SK-N-SH treated with all-trans-retinoic acid at 6 μM for 48 hours (cell line): ENCODE data around the gene AGTPBP1.

Source experiments
- ATAC-seq: fragments of 200-7000 bp; cut with Tn5 transposase; 3 replicates; pipeline ENCODE4 v1.9.1; 2020; ENCODE audit warnings: mild to moderate bottlenecking, moderate library complexity
- ARNTL ChIP-seq: fragments of 450-650 bp; formaldehyde crosslinking; IDR thresholded peaks from 2 replicates; pipeline ENCODE4 v1.5.0; 2020; ENCODE audit warnings: low read depth, mild to moderate bottlenecking, moderate library complexity, borderline replicate concordance
- BACH2 ChIP-seq: fragments of 250-450 bp; sonication (Bioruptor Pico); IDR thresholded peaks from 2 replicates; pipeline ENCODE4 v1.9.0; 2021; ENCODE audit warnings: mild to moderate bottlenecking, borderline replicate concordance
- CREB5 ChIP-seq: fragments of 250-450 bp; sonication (Bioruptor Pico); IDR thresholded peaks from 2 replicates; pipeline ENCODE4 v1.5.1; 2020; ENCODE audit warnings: low read depth, mild to moderate bottlenecking, moderate library complexity
- CSDC2 ChIP-seq: fragments of 250-450 bp; sonication (Bioruptor Pico); IDR thresholded peaks from 2 replicates; pipeline ENCODE4 v1.5.0; 2020; ENCODE audit warnings: mild to moderate bottlenecking, moderate library complexity
- CSRNP3 ChIP-seq: fragments of 250-450 bp; sonication (Bioruptor Pico); IDR thresholded peaks from 2 replicates; pipeline ENCODE4 v1.5.1; 2021; ENCODE audit warnings: mild to moderate bottlenecking, moderate library complexity
- ESRRG ChIP-seq: fragments of 250-450 bp; sonication (Bioruptor Pico); IDR thresholded peaks from 2 replicates; pipeline ENCODE4 v1.6.1; 2021; ENCODE audit warnings: mild to moderate bottlenecking
- GLIS3 ChIP-seq: fragments of 250-450 bp; sonication (Bioruptor Pico); IDR thresholded peaks from 2 replicates; pipeline ENCODE4 v1.5.0; 2020; ENCODE audit warnings: mild to moderate bottlenecking, moderate library complexity
- ISL1 ChIP-seq: fragments of 250-450 bp; sonication (Bioruptor Pico); IDR thresholded peaks from 2 replicates; pipeline ENCODE4 v2.1.2; 2022; ENCODE audit warnings: mild to moderate bottlenecking, moderate library complexity
- OSR1 ChIP-seq: fragments of 250-450 bp; sonication (Bioruptor Pico); IDR thresholded peaks from 2 replicates; pipeline ENCODE4 v1.8.0; 2022; ENCODE audit warnings: moderate library complexity, mild to moderate bottlenecking, inconsistent platforms
- PATZ1 ChIP-seq: fragments of 250-450 bp; sonication (Bioruptor Pico); IDR thresholded peaks from 2 replicates; pipeline ENCODE4 v1.8.0; 2020; ENCODE audit warnings: mild to moderate bottlenecking, moderate library complexity, borderline replicate concordance
- PPARA ChIP-seq: fragments of 250-450 bp; sonication (Bioruptor Pico); IDR thresholded peaks from 2 replicates; pipeline ENCODE4 v1.5.0; 2020; ENCODE audit warnings: mild to moderate bottlenecking, borderline replicate concordance
- RARB ChIP-seq: fragments of 250-450 bp; sonication (Bioruptor Pico); IDR thresholded peaks from 2 replicates; pipeline ENCODE4 v1.8.0; 2021; ENCODE audit warnings: mild to moderate bottlenecking, moderate library complexity
- SNAI2 ChIP-seq: fragments of 250-450 bp; sonication (Bioruptor Pico); IDR thresholded peaks from 2 replicates; pipeline ENCODE4 v1.5.0; 2020; ENCODE audit warnings: mild to moderate bottlenecking, moderate library complexity
- TCF4 ChIP-seq: fragments of 250-450 bp; sonication (Bioruptor Pico); IDR thresholded peaks from 2 replicates; pipeline ENCODE4 v1.8.0; 2021; ENCODE audit warnings: mild to moderate bottlenecking, moderate library complexity, borderline replicate concordance
- TOX ChIP-seq: fragments of 250-450 bp; sonication (Bioruptor Pico); IDR thresholded peaks from 2 replicates; pipeline ENCODE4 v1.8.0; 2021; ENCODE audit warnings: mild to moderate bottlenecking, moderate library complexity, borderline replicate concordance
- TSHZ2 ChIP-seq: fragments of 250-450 bp; sonication (Bioruptor Pico); IDR thresholded peaks from 2 replicates; pipeline ENCODE4 v1.5.0; 2020; ENCODE audit warnings: mild to moderate bottlenecking, moderate library complexity
- ZC3H10 ChIP-seq: fragments of 250-450 bp; sonication (Bioruptor Pico); IDR thresholded peaks from 2 replicates; pipeline ENCODE4 v1.5.1; 2021; ENCODE audit warnings: mild to moderate bottlenecking, moderate library complexity
- ZFP3 ChIP-seq: fragments of 250-450 bp; sonication (Bioruptor Pico); IDR thresholded peaks from 2 replicates; pipeline ENCODE4 v1.5.0; 2020; ENCODE audit warnings: mild to moderate bottlenecking, moderate library complexity
- ZFP30 ChIP-seq: fragments of 450-650 bp; formaldehyde crosslinking; IDR thresholded peaks from 2 replicates; pipeline ENCODE4 v1.5.0; 2022; ENCODE audit warnings: mild to moderate bottlenecking, moderate library complexity
- ZNF565 ChIP-seq: fragments of 450-650 bp; formaldehyde crosslinking; conservative IDR thresholded peaks from 2 replicates; pipeline ENCODE4 v1.5.0; 2020; ENCODE audit warnings: low read depth, mild to moderate bottlenecking, moderate library complexity
- ZNF70 ChIP-seq: fragments of 450-650 bp; formaldehyde crosslinking; IDR thresholded peaks from 2 replicates; pipeline ENCODE4 v1.5.0; 2020; ENCODE audit warnings: mild to moderate bottlenecking, moderate library complexity
- ZNF8 ChIP-seq: fragments of 450-650 bp; formaldehyde crosslinking; IDR thresholded peaks from 2 replicates; pipeline ENCODE4 v1.5.0; 2020; ENCODE audit warnings: mild to moderate bottlenecking, moderate library complexity

The AGTPBP1 gene

GRCh38 chr9:85508616-85509015 lies 233.1 kb downstream of the AGTPBP1 start:
- ATAC-seq: no peak
- TF ChIP-seq TOX (CRISPR knock-in tag) (no peak), ESRRG (CRISPR knock-in tag) (no peak), CSRNP3 (CRISPR knock-in tag) (no peak), ZFP3 (CRISPR knock-in tag) (no peak), RARB (CRISPR knock-in tag) (no peak), ZC3H10 (CRISPR knock-in tag) (no peak), ZNF565 (CRISPR knock-in tag) (no peak), PPARA (CRISPR knock-in tag) (no peak), ISL1 (no peak), ZFP30 (CRISPR knock-in tag) (no peak), SNAI2 (CRISPR knock-in tag) (no peak), TCF4 (CRISPR knock-in tag) (no peak), OSR1 (CRISPR knock-in tag) (no peak), CREB5 (CRISPR knock-in tag) (no peak), ZNF8 (CRISPR knock-in tag) (no peak), TSHZ2 (CRISPR knock-in tag) (no peak), ZNF70 (no peak), GLIS3 (CRISPR knock-in tag) (no peak), ARNTL (CRISPR knock-in tag) (no peak), PATZ1 (no peak)
- TF ChIP-seq, all 23 proteins: peak for 0

GRCh38 chr9:85505612-85506011 lies 236.1 kb downstream of the AGTPBP1 start:
- ATAC-seq: no peak
- no peak for TF ChIP-seq ARNTL (CRISPR knock-in tag)
- no peak for TF ChIP-seq CSDC2 (CRISPR knock-in tag)
- TF ChIP-seq ZFP30 (CRISPR knock-in tag): no peak
- TF ChIP-seq ZFP3 (CRISPR knock-in tag): no peak
- TF ChIP-seq CSRNP3 (CRISPR knock-in tag): no peak
- no peak for TF ChIP-seq BACH2 (CRISPR knock-in tag)
- TF ChIP-seq TOX (CRISPR knock-in tag): no peak
